Calu3 (cell line): Measurements from ENCODE around the gene BRAT1. TPM values are rescaled to one million over a fixed set of nuclear protein-coding genes. Genes with fewer than 3 reads are reported as not detected.

ENCODE experiments used
- BruUV-seq: library from RNA; stranded (reverse); fragments of 400-500 nt; replicated peaks from 2 replicates; lab custom pipeline; 2021; lab: Mats Ljungman, UMichigan
- CTCF ChIA-PET: fragments of 300-600 bp; sonication (Branson Sonifier 250); formaldehyde crosslinking; loops from one replicate; lab custom pipeline; 2022; ENCODE audit warnings: antibody characterized with exemption; lab: Charles Lee
- DNase-seq: peaks from one replicate; pipeline ENCODE4 v3.0.0; 2022
- H3K27ac Mint-ChIP-seq: one replicate; pipeline ENCODE4 v1.8.0; 2022; ENCODE audit warnings: mixed read lengths; ENCODE audit not compliant: unreplicated experiment
- H3K27me3 Mint-ChIP-seq: one replicate; pipeline ENCODE4 v1.8.0; 2022; ENCODE audit warnings: mixed read lengths; ENCODE audit not compliant: unreplicated experiment
- H3K36me3 Mint-ChIP-seq: one replicate; pipeline ENCODE4 v1.8.0; 2022; ENCODE audit warnings: mild to moderate bottlenecking, moderate library complexity, mixed read lengths; ENCODE audit not compliant: insufficient read depth, unreplicated experiment
- H3K4me1 Mint-ChIP-seq: one replicate; pipeline ENCODE4 v1.8.0; 2022; ENCODE audit warnings: mild to moderate bottlenecking, low read depth, mixed read lengths; ENCODE audit not compliant: unreplicated experiment
- H3K4me3 Mint-ChIP-seq: one replicate; pipeline ENCODE4 v1.8.0; 2022; ENCODE audit warnings: mild to moderate bottlenecking, low read depth, moderate library complexity, mixed read lengths; ENCODE audit not compliant: unreplicated experiment
- H3K9me3 Mint-ChIP-seq: one replicate; pipeline ENCODE4 v1.8.0; 2022; ENCODE audit warnings: low read depth, mixed read lengths; ENCODE audit not compliant: unreplicated experiment
- intact Hi-C: fragments of 100-400 bp; cut with micrococcal nuclease; formaldehyde crosslinking; loops from one replicate; pipeline ENCODE4 v1.10.0; 2022; ENCODE audit not compliant: unreplicated experiment
- total RNA-seq: library from RNA; stranded (reverse); gene quantifications from 2 replicates; pipeline ENCODE4 v1.2.3, GENCODE V29; 2022
- TF ChIP-seq, protein P1 (sequence below): fragments of 200-600 bp; IDR thresholded peaks from one replicate; pipeline ENCODE4 v1.8.0; 2022; ENCODE audit warnings: antibody characterized with exemption; ENCODE audit not compliant: unreplicated experiment

The BRAT1 gene
- total RNA-seq, 1 experiment from 2014 or later, result 59.6 TPM

- TF ChIP-seq, protein P1, sequence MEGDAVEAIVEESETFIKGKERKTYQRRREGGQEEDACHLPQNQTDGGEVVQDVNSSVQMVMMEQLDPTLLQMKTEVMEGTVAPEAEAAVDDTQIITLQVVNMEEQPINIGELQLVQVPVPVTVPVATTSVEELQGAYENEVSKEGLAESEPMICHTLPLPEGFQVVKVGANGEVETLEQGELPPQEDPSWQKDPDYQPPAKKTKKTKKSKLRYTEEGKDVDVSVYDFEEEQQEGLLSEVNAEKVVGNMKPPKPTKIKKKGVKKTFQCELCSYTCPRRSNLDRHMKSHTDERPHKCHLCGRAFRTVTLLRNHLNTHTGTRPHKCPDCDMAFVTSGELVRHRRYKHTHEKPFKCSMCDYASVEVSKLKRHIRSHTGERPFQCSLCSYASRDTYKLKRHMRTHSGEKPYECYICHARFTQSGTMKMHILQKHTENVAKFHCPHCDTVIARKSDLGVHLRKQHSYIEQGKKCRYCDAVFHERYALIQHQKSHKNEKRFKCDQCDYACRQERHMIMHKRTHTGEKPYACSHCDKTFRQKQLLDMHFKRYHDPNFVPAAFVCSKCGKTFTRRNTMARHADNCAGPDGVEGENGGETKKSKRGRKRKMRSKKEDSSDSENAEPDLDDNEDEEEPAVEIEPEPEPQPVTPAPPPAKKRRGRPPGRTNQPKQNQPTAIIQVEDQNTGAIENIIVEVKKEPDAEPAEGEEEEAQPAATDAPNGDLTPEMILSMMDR, result no peak
- CTCF ChIA-PET, result no interaction called here
- peak overlapping the region; percentile 46 for H3K27ac Mint-ChIP-seq
Observed at GRCh38 chr7:2587134-2587533, 31.8 kb upstream of the BRAT1 start.

GRCh38 chr7:2586326-2587020 lies 31.1 kb upstream of the BRAT1 start:
- intact Hi-C loops, result no loop called here
- DNase-seq, result no peak
- no TSS peak for BruUV-seq
- Mint-ChIP-seq H3K4me1 (no peaks in the 10 kb centered on the region), H3K27ac (peak overlapping the region; percentile 57), H3K4me3 (no peak overlapping the region), H3K36me3 (peaks cover 93% of the 10 kb centered on the region), H3K9me3 (no peaks in the 10 kb centered on the region), H3K27me3 (no peaks in the 10 kb centered on the region)
- TF ChIP-seq, protein P1, result no peak
- CTCF ChIA-PET, result interaction anchor here (0.6 to 1.7 kb wide), 2 partner anchors 14 to 265 kb away, joined by 5 to 7 read pairs; no protein-coding TSS in a partner anchor

More at GRCh38 chr7:2587134-2587533, 31.8 kb upstream of the BRAT1 start:
- Mint-ChIP-seq H3K27me3 (no peaks in the 10 kb centered on the region), H3K4me1 (no peaks in the 10 kb centered on the region), H3K36me3 (peaks cover 93% of the 10 kb centered on the region), H3K9me3 (no peaks in the 10 kb centered on the region), H3K4me3 (no peak overlapping the region)
- no TSS peak for BruUV-seq
- DNase-seq, result no peak
- intact Hi-C loops, result no loop called here

GRCh38 chr7:2585446-2585845 lies 30.1 kb upstream of the BRAT1 start:
- Mint-ChIP-seq H3K4me1 (no peaks in the 10 kb centered on the region), H3K27ac (no peak overlapping the region), H3K27me3 (no peaks in the 10 kb centered on the region), H3K9me3 (no peaks in the 10 kb centered on the region), H3K4me3 (no peak overlapping the region), H3K36me3 (peaks cover 89% of the 10 kb centered on the region)
- no TSS peak for BruUV-seq
- DNase-seq, result no peak
- intact Hi-C loops, result no loop called here
- TF ChIP-seq, protein P1, result no peak
- CTCF ChIA-PET, result interaction anchor here (0.6 to 1.7 kb wide), 2 partner anchors 13 to 264 kb away, joined by 5 to 7 read pairs; no protein-coding TSS in a partner anchor

DNA sequence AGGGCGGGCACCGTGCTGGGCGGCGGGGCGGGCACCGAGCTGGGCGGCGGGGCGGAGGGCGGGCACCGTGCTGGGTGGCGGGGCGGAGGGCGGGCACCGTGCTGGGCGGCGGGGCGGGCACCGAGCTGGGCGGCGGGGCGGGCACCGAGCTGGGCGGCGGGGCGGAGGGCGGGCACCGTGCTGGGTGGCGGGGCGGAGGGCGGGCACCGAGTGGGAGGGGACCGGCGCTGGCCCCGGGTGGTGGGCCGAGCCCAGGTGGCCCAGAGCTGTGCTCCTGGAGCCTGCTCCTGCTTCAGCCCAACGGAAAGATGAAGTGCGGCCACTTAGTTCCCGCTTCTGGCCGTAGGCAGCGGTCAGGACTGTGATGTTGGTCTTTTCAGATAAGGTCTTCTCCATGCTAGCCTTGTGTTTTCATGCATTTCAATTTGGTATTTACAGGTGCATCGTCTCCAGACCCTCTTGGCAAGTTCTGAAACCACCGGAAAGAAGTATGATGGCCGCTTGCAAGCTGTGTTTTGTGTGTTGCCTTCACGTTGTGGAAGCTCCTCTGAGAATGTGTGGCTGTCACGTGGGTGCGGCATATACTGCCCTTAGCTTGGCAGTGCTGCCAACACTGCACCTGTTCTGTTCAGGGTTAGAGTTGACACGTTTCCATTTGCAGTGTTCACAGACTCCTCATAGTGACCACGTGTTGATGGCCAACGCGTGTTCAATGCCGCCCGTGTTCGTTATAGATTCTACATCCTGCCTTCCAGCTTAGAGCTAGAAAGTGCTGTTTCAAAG lies 28.7 kb upstream of the BRAT1 start:
- Mint-ChIP-seq H3K9me3 (no peaks in the 10 kb centered on the region), H3K27ac (no peak overlapping the region), H3K36me3 (peaks cover 87% of the 10 kb centered on the region), H3K4me3 (no peak overlapping the region), H3K4me1 (no peaks in the 10 kb centered on the region), H3K27me3 (no peaks in the 10 kb centered on the region)
- CTCF ChIA-PET, result interaction anchor here (0.6 kb wide), 1 partner anchor 23 kb away, joined by 8 read pairs; no protein-coding TSS in a partner anchor
- intact Hi-C loops, result no loop called here
- DNase-seq, result no peak
- no TSS peak for BruUV-seq
- TF ChIP-seq, protein P1, result no peak
